Activated CD4-positive, alpha-beta memory T cell treated with anti-CD3 and anti-CD28 coated beads for 36 hours (primary cell): ENCODE results near the gene YEATS4. TPM values are rescaled to one million over a fixed set of nuclear protein-coding genes. Genes with fewer than 3 reads are reported as not detected.
A peak's percentile ranks its signal among the peaks of the same experiment; 100 is the strongest.

Source experiments
- CTCF ChIA-PET: fragments of 350-600 bp; sonication (Branson Sonifier 250); formaldehyde crosslinking; loops from one replicate; lab custom pipeline; 2021; ENCODE audit warnings: antibody characterized with exemption, inconsistent platforms; lab: Charles Lee
- POLR2A ChIA-PET: fragments of 350-600 bp; sonication (Branson Sonifier 250); formaldehyde crosslinking; loops from one replicate; lab custom pipeline; 2021; ENCODE audit warnings: antibody characterized with exemption; lab: Charles Lee
- DNase-seq: peaks from one replicate; pipeline ENCODE4 v3.0.0-alpha.2; 2020
- H3K27ac Mint-ChIP-seq: one replicate; pipeline ENCODE4 v1.8.0; 2021; ENCODE audit warnings: mixed read lengths
- H3K27me3 Mint-ChIP-seq: one replicate; pipeline ENCODE4 v1.8.0; 2021; ENCODE audit warnings: mixed read lengths
- H3K36me3 Mint-ChIP-seq: one replicate; pipeline ENCODE4 v1.8.0; 2021; ENCODE audit warnings: mixed read lengths
- H3K4me1 Mint-ChIP-seq: one replicate; pipeline ENCODE4 v1.8.0; 2021; ENCODE audit warnings: low read depth, mixed read lengths
- H3K4me3 Mint-ChIP-seq: one replicate; pipeline ENCODE4 v1.8.0; 2021; ENCODE audit warnings: mild to moderate bottlenecking, mixed read lengths
- H3K9me3 Mint-ChIP-seq: one replicate; pipeline ENCODE4 v1.8.0; 2021; ENCODE audit warnings: mixed read lengths
- intact Hi-C: fragments of 100-400 bp; cut with micrococcal nuclease; formaldehyde crosslinking; loops from one replicate; pipeline ENCODE4 v1.15.1; 2023
- total RNA-seq, 2 experiments: library from RNA; stranded (reverse); gene quantifications; one replicate each; pipeline ENCODE4 v1.2.3, GENCODE V29; 2021

Gene YEATS4
- total RNA-seq, 2 experiments from 2014 or later, result 50.4 to 50.6 TPM

DNA sequence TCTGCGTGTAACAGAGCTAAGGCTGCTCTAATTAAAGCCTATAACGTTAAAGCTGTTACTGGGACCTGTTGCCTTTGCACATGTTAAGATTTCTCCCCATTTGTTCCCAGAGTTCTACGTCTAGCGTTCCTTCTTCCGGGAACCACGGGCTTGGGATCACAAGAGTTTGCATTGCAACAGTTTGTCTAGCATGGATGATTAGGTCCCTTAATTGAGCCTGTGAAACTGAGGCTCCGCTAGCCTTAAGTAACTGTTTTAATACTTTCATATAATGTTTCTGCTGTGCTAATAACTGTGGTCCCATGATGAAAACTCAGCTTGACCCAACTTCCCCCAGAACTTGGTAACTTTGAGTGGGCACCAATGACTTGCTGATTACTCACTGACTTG is 28.0 kb upstream of the YEATS4 start:
- CTCF ChIA-PET, result interaction anchor here (0.8 to 3.2 kb wide), 5 partner anchors 26 to 309 kb away, joined by 3 to 14 read pairs (median 5); no protein-coding TSS in a partner anchor
- Mint-ChIP-seq H3K27me3 (no peaks in the 10 kb centered on the region), H3K9me3 (no peaks in the 10 kb centered on the region)

DNA sequence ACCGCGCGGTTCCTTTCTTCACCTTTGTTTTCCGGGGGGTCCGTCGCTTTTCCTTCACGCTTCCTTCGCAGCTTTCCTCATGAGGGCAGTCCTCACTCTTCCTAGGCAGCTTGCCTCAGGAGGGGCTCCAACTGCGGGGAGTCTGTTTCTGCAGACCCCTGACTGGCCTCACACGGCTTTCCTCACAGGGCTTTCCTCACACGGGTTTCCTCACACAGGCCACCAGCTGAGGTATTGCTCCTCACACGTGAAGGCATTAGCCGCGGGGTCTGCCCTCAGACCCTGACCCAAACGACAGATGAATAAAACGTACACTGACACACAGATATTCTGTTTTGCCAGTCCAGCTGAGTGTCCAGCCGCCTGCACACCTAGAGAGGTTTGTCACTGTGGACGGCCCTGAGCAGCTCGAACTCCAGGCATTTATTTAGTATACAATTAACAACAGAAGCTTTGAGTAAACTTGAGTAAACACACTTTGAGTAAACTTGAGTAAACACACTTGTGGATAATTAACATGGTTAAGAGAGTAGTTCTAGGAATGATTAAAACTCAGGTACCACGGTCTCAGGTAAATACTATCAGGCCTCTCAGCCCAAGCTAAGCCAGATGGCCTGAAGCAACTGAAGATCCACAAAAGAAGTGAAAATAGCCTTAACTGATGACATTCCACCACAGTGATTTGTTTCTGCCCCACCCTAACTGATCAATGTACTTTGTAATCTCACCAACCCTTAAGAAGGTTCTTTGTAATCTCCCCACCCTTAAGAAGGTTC is 27.4 kb upstream of the YEATS4 start:
- Mint-ChIP-seq H3K9me3 (no peaks in the 10 kb centered on the region), H3K4me3 (peak overlapping the region; percentile 73), H3K36me3 (no peaks in the 10 kb centered on the region), H3K27ac (peak overlapping the region; percentile 88), H3K4me1 (peaks cover 53% of the 10 kb centered on the region), H3K27me3 (no peaks in the 10 kb centered on the region)
- CTCF ChIA-PET, result interaction anchor here (1.7 to 3.2 kb wide), 2 partner anchors 26 to 239 kb away, joined by 7 to 14 read pairs; no protein-coding TSS in a partner anchor
- intact Hi-C loops, result loop anchor here (1.0 to 2.0 kb wide), 2 partner anchors 27 to 93 kb away; partner anchors contain the start of genes CPSF6 and YEATS4
- POLR2A ChIA-PET, result interaction anchor here (2.3 kb wide), 1 partner anchor 26 kb away, joined by 11 read pairs; no protein-coding TSS in a partner anchor
- no peak for DNase-seq

More for the DNA sequence above, 28.0 kb upstream of the YEATS4 start:
- Mint-ChIP-seq H3K4me1 (peaks cover 53% of the 10 kb centered on the region), H3K36me3 (peaks cover 2% of the 10 kb centered on the region), H3K27ac (peak overlapping the region; percentile 88), H3K4me3 (peak overlapping the region; percentile 73)
- DNase-seq, result no peak
- POLR2A ChIA-PET, result interaction anchor here (0.7 to 2.3 kb wide), 3 partner anchors 26 to 408 kb away, joined by 3 to 11 read pairs (median 4); no protein-coding TSS in a partner anchor
- intact Hi-C loops, result loop anchor here (1.0 to 2.0 kb wide), 2 partner anchors 28 to 93 kb away; partner anchors contain the start of genes CPSF6 and YEATS4

DNA sequence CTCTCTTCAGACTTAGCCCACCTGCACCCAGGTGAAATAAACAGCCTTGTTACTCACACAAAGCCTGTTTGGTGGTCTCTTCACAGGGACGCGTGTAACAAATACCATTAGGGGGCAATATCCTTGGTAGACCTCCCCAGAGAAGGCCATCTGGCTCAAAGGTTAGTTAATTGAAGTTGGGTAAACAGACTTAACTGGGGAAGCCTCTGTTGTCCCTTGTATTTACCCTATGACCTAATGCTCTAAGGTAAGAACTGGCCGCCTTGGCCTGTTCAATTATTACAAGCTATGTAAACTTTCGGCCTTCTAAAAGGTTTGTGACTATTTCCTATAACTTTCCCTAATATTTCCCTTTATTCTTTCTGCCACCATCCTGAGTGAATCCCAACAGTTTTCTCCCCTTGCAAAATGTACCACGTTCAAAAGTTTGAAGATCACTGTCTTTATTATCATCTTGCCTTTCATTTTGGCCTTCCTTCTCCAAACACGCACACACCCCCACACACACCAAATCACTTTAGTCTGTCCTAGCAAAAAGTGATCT is 26.7 kb upstream of the YEATS4 start:
- POLR2A ChIA-PET, result no interaction called here
- H3K4me3 Mint-ChIP-seq, result no peak overlapping the region

DNA sequence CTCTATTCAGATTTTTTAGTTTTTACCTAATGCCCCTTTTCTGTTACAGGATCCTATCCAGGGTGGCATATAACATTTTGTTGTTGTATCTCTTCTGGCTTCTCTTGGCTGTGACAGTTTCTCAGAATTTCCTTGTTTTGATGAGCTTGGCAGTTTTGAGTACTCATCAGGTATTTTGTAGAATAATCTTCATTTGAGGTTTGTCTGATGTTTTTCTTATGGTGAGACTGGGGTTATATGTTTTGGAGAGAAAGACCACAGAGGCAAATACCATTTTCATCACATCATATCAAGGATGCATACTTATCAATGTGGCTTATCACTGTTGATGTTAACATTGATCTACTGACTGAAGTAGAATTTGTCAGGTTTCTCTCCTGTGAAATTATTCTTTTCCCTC is 25.4 kb upstream of the YEATS4 start:
- POLR2A ChIA-PET, result no interaction called here
- Mint-ChIP-seq H3K9me3 (no peaks in the 10 kb centered on the region), H3K27me3 (no peaks in the 10 kb centered on the region), H3K27ac (no peak overlapping the region), H3K4me1 (peaks cover 43% of the 10 kb centered on the region), H3K4me3 (no peak overlapping the region), H3K36me3 (no peaks in the 10 kb centered on the region)
- CTCF ChIA-PET, result interaction anchor here (1.2 kb wide), 1 partner anchor 24 kb away, joined by 3 read pairs; no protein-coding TSS in a partner anchor
- no peak for DNase-seq
- intact Hi-C loops, result no loop called here

More for the DNA sequence above, 26.7 kb upstream of the YEATS4 start:
- Mint-ChIP-seq H3K27me3 (no peaks in the 10 kb centered on the region), H3K36me3 (no peaks in the 10 kb centered on the region), H3K4me1 (peaks cover 51% of the 10 kb centered on the region), H3K9me3 (no peaks in the 10 kb centered on the region), H3K27ac (peak overlapping the region; percentile 19)
- intact Hi-C loops, result no loop called here
- no peak for DNase-seq
- CTCF ChIA-PET, result interaction anchor here (1.2 to 3.2 kb wide), 2 partner anchors 25 kb away, joined by 3 to 14 read pairs; no protein-coding TSS in a partner anchor

DNA sequence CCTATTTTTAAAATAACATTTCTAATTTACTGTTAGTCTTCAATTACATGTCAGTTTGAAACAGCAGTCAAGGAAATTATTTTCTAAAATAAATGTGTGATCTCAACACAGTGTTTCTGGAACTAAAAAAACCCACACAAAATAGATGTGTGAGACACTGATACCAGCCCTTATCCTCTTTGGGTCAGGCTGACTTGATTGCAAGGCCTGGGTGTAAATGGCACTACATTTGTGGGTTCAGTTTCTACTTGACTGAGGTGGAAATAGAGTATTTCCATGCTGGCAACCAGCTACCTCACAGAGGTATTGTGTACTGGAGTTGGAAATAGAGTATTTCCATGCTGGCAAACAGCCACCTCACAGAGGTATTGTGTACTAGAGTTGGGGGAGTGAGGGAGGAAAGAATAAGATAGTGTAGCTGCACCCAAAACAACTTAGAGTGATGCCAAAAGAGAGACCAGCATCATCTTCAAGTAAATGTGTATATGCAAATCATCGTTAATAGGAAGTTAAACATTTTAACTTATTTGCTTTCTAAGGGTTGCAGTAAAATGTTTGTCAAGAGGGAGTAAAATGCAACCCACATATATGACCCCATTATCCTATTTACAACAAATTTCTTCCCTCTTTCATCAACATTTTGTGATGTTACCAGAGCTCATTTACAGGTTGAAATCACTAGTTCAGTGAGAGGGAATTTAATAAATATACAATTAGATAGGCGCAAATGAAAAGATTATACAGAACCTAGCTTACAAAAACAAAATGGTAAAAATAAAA is 22.0 kb upstream of the YEATS4 start:
- Mint-ChIP-seq H3K36me3 (no peaks in the 10 kb centered on the region), H3K27me3 (no peaks in the 10 kb centered on the region), H3K27ac (no peak overlapping the region), H3K4me1 (peaks cover 22% of the 10 kb centered on the region), H3K9me3 (no peaks in the 10 kb centered on the region), H3K4me3 (no peak overlapping the region)
- ChIA-PET CTCF (no interaction called here), POLR2A (no interaction called here)
- no peak for DNase-seq
- intact Hi-C loops, result no loop called here

DNA sequence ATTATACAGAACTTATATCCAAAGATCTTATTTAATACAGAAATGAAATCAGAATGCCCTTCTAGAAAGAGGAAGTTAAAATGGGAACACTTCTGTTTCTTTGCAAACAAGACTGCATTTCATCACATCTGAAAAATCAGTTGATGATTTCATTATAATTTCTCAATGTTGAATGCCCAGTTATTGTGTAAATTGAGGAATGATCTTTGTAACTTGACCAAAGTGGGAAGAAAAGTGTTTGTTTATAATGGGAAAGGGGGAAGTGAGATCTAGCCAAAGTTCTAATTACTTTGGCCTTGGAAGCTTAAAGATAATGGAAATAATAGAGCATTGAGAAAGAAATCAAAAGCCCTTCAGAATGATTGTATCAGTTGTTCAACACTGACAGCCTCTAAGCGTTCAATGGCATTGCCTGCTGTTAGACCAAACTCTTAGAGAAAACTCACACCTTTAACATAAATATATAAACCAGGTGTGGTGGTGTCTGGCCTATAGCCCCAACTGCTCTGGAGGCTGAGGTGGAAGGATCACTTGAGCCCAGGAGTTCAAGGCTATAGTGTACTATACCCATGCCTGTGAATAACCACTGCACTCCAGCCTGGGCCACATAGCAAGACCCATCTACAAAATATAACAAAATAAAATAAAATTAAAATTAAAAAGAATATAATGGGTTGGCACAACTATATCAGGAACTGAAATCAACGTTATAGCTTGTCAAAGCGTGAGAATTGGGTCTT is 21.3 kb upstream of the YEATS4 start:
- CTCF ChIA-PET, result no interaction called here
- intact Hi-C loops, result no loop called here
- no peaks in the 10 kb centered on the region for H3K27me3 Mint-ChIP-seq

DNA sequence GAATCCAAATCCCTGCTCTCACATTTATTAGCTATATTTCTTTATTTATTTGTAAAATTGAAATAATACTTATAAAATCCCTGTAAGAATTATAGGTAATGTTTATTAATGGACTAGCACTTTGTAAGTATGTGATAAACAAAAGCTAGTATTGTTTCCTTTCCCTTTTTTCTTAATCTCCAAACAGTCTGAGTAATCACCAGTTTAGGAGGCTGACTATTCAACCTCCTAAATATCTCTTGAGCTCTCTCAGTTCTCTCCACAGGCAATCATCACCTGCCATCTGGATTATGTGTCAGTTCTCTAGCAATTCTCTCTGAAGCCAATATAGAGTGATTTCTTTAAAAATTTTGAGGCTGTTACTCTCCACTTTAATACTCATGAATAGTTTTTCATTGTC is 20.6 kb upstream of the YEATS4 start:
- ChIA-PET CTCF (interaction anchor here (2.1 kb wide), 1 partner anchor 232 kb away, joined by 7 read pairs; no protein-coding TSS in a partner anchor), POLR2A (no interaction called here)
- Mint-ChIP-seq H3K4me3 (no peak overlapping the region), H3K27ac (no peak overlapping the region), H3K36me3 (no peaks in the 10 kb centered on the region), H3K9me3 (no peaks in the 10 kb centered on the region), H3K27me3 (no peaks in the 10 kb centered on the region), H3K4me1 (peaks cover 11% of the 10 kb centered on the region)
- intact Hi-C loops, result no loop called here
- no peak for DNase-seq

More for the DNA sequence above, 21.3 kb upstream of the YEATS4 start:
- H3K9me3 Mint-ChIP-seq, result no peaks in the 10 kb centered on the region
- H3K36me3 Mint-ChIP-seq, result no peaks in the 10 kb centered on the region
- POLR2A ChIA-PET, result no interaction called here
- no peak overlapping the region for H3K4me3 Mint-ChIP-seq
- no peak for DNase-seq
- peaks cover 16% of the 10 kb centered on the region for H3K4me1 Mint-ChIP-seq
- H3K27ac Mint-ChIP-seq, result no peak overlapping the region

DNA sequence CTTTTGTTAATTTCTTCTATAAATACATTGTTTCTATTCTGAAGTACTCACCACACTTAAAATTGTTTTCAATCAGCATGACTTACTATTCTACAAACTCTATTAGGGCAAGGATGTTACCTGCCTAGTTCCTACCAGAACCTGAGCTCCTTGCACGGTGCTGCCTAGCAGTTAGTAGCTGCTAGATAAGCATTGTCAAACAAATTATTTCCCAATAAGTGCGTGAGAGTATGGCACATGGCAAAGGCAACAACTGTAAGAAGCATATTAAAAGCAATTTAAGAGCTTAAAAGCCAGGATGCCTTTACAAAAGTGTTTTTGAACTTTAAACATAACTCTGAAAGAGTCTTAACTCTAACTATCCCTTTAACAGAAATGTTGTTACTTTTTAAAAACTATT is 19.5 kb upstream of the YEATS4 start:
- POLR2A ChIA-PET, result no interaction called here
- Mint-ChIP-seq H3K4me1 (peaks cover 2% of the 10 kb centered on the region), H3K4me3 (no peak overlapping the region)

DNA sequence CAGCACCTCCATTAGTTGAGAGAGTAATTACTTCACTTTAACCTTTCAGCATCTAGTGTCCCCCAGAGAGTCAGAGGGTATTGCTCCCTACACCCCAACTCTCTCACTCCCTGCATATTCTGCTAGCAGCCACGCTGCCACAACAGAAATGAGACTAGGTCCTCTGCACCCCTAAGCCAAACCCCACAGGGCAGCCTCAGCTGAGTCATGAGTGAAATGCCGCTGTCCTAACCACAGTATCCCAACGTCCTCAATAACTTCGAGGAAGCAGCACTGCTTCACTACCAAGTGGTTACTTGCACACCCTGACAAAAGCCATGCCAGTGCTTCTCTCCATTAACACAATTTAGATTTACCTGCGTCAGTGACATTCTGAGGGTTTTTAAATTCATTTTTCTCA is 18.2 kb upstream of the YEATS4 start:
- intact Hi-C loops, result no loop called here
- Mint-ChIP-seq H3K4me1 (no peaks in the 10 kb centered on the region), H3K36me3 (no peaks in the 10 kb centered on the region), H3K9me3 (no peaks in the 10 kb centered on the region), H3K27ac (no peak overlapping the region), H3K27me3 (no peaks in the 10 kb centered on the region), H3K4me3 (no peak overlapping the region)
- ChIA-PET CTCF (interaction anchor here (1.2 to 2.1 kb wide), 4 partner anchors 17 to 299 kb away, joined by 4 to 7 read pairs (median 6); no protein-coding TSS in a partner anchor), POLR2A (no interaction called here)
- no peak for DNase-seq

More for the DNA sequence above, 19.5 kb upstream of the YEATS4 start:
- no peaks in the 10 kb centered on the region for H3K27me3 Mint-ChIP-seq
- CTCF ChIA-PET, result interaction anchor here (1.4 to 2.1 kb wide), 2 partner anchors 49 to 231 kb away, joined by 7 read pairs; no protein-coding TSS in a partner anchor
- H3K9me3 Mint-ChIP-seq, result no peaks in the 10 kb centered on the region
- DNase-seq, result no peak
- H3K36me3 Mint-ChIP-seq, result no peaks in the 10 kb centered on the region
- intact Hi-C loops, result no loop called here
- no peak overlapping the region for H3K27ac Mint-ChIP-seq

DNA sequence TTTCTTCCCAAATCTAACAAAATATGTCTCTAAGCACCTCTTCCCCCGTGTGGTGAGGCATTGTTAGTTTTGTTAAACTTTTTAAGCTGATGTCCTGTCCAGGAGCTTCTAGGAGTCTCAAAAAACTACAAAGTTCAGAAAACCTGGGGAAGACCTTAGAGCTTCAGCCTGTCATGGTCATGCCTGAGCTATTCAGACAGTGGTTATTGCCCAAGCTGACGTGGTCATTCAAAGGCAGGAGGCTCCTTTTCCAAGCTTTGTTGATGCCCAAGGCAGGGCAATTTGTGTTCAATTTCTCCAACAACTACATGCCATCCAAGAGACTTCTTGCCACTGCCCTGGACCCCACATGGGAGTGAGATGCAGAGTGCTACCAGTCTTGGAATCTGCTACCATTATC is 17.1 kb upstream of the YEATS4 start:
- POLR2A ChIA-PET, result no interaction called here
- Mint-ChIP-seq H3K4me1 (no peaks in the 10 kb centered on the region), H3K36me3 (no peaks in the 10 kb centered on the region), H3K27ac (no peak overlapping the region), H3K27me3 (no peaks in the 10 kb centered on the region), H3K9me3 (no peaks in the 10 kb centered on the region), H3K4me3 (no peak overlapping the region)
- intact Hi-C loops, result no loop called here
- CTCF ChIA-PET, result interaction anchor here (0.6 to 1.4 kb wide), 7 partner anchors 12 to 380 kb away, joined by 3 to 6 read pairs (median 4); no protein-coding TSS in a partner anchor
- DNase-seq, result no peak

DNA sequence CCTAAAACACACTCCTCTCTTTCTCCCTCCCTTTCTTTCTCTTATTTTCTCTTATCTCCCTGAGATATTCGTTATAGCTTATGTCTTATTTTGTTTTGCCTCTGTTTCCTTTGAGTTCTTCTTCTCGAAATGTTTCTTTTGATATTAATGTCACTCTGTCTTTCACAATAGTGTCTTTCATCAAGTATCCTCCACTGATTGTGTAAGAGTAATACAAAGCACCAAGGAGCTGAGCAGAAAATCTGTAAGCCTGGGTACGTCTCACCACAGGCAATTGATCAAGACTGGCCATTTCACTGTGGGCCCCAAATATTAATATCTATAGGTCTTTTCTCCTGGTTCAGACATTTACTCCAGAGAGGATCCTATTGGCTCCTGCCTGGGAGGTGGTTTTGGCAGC is 16.2 kb upstream of the YEATS4 start:
- no peak for DNase-seq
- ChIA-PET POLR2A (no interaction called here), CTCF (interaction anchor here (1.2 to 1.4 kb wide), 3 partner anchors 13 to 228 kb away, joined by 3 to 5 read pairs (median 4); no protein-coding TSS in a partner anchor)
- Mint-ChIP-seq H3K9me3 (no peaks in the 10 kb centered on the region), H3K4me1 (no peaks in the 10 kb centered on the region), H3K27me3 (no peaks in the 10 kb centered on the region), H3K36me3 (no peaks in the 10 kb centered on the region), H3K4me3 (no peak overlapping the region), H3K27ac (no peak overlapping the region)
- intact Hi-C loops, result no loop called here
